HG03378 (cell line): ENCODE results near the gene PLEKHG2.
"Not testable (repeated sequence)": the region's sequence is repeated elsewhere in the genome, so short reads cannot be mapped to it uniquely, and the experiment has no call there.

Source experiments
- ATAC-seq: cut with Tn5 transposase; IDR thresholded peaks from one replicate; pipeline ENCODE4 v1.9.1; 2021; ENCODE audit warnings: mild to moderate bottlenecking, moderate library complexity; ENCODE audit not compliant: unreplicated experiment

Gene PLEKHG2, protein sequence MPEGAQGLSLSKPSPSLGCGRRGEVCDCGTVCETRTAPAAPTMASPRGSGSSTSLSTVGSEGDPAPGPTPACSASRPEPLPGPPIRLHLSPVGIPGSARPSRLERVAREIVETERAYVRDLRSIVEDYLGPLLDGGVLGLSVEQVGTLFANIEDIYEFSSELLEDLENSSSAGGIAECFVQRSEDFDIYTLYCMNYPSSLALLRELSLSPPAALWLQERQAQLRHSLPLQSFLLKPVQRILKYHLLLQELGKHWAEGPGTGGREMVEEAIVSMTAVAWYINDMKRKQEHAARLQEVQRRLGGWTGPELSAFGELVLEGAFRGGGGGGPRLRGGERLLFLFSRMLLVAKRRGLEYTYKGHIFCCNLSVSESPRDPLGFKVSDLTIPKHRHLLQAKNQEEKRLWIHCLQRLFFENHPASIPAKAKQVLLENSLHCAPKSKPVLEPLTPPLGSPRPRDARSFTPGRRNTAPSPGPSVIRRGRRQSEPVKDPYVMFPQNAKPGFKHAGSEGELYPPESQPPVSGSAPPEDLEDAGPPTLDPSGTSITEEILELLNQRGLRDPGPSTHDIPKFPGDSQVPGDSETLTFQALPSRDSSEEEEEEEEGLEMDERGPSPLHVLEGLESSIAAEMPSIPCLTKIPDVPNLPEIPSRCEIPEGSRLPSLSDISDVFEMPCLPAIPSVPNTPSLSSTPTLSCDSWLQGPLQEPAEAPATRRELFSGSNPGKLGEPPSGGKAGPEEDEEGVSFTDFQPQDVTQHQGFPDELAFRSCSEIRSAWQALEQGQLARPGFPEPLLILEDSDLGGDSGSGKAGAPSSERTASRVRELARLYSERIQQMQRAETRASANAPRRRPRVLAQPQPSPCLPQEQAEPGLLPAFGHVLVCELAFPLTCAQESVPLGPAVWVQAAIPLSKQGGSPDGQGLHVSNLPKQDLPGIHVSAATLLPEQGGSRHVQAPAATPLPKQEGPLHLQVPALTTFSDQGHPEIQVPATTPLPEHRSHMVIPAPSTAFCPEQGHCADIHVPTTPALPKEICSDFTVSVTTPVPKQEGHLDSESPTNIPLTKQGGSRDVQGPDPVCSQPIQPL (N-terminal part only)

DNA sequence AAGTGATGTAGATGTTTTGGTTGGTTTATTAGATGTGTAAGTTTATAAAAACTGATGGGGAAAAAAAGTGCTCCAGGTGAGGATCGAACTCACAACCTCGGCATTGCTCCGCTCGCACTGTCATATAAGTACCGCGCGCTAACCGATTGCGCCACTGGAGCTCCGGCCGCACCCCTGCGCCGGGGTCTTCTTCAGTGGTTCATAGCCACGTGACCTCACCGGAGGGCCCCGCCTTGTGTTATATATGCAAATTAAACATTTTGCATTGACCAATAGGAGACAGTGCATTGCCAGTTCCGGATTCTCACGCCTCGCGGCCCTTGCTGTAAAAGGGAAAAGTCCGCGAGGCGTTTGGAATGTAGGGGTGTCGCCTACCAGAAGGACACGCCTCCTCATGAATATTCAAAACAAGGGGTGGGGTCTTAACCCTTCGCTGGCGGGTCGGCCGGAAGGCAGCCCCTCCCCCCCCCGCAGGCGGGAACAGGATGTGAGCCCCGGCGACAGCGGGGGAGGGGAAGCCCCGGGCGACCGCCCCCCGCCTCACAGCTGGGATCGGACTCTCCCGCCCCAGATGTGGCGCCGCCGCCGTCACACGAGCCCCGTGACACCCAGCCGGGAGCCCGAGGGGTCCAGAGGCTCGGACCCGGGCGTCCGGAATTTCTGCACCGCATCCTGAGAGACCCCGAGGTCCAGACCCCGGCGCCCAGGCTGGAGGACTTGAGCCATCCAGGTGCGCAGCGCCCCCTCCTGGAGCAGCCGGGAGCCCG, at the start of gene PLEKHG2:
Gene PLEKHG2, plus strand, starts transcription at position 570 of the 767 bp plus-strand sequence. CDS start 1,418 bp downstream, outside the sequence.
- peak; percentile 63 for ATAC-seq

DNA sequence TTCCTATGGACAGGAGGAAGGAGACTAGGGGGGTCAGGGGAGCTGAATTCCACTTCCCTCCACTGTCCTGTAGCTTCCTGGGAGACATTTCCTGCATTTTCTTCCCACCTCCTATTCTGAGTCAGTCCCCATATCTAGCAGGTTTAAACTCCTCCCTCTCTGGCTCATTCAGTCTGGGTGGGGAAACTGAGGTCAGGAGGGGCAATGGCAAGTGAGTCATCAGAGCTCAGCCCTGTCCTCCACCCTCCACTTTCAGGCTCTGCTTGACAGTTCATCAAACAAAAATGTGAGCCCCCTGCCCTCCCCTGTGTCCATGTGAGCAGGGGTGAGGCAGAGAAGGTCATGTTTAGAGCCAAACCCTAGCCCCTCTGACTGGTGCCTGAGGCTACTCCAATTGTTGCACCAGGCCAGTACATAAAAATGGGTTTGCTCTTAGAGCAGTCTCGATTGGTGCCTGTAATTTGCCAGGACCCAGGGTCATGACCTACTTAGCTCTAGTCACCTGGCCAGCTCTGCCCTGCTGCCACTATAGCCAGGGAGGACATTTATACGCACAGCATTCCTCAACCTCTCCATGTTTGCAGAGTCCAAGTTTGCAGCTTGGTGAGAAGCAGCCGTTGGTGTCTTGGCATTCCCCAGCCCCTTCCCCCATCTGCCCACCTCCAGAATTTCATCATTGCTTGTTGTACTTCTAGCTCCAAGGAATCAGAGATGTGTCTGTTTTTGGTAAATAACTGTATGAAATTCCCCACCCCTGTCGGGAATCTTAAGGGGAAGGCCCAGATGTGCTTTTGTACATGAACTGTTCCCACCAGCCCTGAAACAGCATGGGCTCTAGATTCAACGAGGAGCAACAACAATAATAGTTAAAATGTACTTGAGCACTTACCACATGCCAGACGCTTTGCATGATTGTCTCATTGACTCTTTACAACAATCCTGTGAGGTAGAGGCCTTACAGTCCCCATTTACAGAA, 49.5 kb upstream of the PLEKHG2 start:
- ATAC-seq: no peak

DNA sequence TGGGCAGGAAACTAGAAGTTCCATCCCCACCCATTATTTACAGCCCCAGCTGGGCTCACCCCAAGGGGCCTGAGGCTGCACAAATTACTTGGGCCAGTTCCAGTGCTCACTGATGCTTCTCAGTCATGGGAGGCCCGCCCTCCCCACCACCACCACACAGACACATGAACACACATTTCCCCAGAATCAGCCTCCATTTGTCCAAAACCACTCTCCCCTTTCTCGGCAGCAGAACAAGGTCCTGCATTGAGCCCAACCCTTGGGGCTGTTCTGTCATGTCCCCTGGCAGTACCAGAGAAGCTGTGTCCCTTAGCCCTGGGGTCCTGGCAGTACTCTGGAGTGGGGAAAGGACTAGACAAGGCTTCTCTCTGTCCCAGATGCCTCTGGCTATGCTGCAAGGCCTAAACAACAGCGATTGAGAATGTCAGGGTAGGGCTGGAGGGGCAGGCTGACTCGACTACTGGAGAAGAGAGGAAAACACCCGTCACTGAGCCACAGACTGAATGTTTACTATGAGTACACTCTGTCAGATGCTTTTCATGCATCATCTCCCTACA, 48.5 kb upstream of the PLEKHG2 start:
- no peak for ATAC-seq

DNA sequence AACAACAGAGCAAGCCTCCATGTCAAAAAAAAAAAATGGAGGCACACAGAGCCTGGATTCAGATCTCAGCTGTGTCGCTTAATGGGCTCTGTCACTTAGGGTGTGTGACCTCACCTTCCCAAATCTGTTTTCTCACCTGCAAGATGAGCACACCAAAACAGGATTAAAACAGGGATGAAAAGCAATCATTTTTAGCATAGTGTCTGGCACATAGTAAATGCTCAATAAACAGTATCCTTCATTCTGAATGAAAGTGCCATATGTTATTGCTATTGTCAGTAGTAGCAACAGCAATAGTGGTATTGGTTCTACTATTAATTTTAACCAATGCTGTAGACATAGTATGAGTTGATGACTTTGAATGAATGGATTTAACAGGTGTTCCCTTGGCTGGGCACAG, 46.9 kb upstream of the PLEKHG2 start:
- no peak for ATAC-seq

DNA sequence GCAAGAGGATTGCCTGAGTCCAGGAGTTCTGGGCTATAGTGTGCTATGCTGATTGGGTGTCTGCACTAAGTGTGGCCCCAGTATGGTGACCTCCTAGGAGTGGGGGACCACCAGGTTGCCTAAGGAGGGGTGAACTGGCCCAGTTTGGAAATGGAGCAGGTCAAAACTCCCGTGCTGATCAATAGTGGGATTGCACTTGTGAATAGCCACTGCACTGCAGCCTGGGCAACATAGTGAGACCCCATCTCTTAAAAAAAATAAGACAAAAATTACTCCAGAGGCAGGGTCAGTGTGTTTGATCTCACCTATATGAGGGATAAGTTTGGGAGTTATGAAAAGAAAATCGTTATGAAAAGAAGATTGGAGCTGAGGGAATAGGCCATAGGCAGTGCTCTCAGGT, 43.3 kb upstream of the PLEKHG2 start:
- no peak for ATAC-seq

DNA sequence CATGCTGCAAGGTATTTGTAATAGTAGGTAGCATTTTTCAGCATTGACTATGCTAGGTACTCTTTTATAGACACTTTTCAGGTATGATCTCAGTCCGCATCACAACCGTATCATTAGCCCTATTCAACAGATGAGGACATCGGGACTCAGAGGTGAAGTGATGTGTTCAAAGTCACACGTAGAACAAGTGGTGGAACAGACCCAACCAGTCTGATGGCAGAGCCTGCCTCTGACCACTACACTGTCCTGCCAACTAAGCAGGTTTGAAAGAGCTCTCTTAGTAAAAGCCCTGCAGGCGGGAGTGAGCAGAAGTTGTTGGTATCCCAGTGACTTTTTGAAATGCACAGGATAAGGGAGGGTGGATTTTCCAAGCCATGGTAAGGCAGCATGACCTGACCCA, 41.7 kb upstream of the PLEKHG2 start:
- ATAC-seq: no peak

DNA sequence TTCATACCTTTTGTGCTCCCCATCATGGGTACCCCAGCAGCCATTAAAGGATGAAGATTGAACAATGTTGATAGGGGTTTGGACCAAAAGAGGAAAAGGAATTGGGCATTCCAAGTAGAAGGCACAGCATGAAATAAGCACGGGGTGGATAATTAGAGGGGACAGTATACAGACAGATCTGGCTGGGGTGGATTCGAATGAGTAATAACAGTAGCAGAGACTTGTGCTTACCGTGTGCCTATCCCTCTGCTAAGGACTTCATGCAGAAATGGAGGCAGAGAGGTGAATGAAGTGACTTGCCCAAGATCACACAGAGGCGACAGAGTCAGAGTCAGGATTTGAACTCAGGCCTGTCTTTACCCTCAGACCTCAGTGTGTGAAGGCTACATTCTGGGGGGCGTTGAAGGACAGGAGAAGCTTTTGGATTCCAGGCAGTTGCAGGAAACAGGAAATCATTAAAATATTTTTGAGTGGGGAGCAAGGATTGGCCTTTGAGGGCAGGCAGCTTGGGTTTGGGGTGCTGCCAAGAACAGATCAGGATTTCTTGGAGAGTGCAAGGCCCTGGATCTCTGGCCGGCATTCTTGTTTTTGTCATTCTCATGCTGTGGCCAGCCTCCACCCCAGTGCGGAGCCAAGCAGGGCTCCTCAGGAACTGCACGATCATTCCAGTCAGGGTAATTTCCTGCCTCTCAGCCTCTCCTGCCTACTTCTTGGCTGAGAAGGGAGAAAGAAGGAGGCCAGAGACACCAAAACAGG, 40.2 kb upstream of the PLEKHG2 start:
- ATAC-seq: no peak

DNA sequence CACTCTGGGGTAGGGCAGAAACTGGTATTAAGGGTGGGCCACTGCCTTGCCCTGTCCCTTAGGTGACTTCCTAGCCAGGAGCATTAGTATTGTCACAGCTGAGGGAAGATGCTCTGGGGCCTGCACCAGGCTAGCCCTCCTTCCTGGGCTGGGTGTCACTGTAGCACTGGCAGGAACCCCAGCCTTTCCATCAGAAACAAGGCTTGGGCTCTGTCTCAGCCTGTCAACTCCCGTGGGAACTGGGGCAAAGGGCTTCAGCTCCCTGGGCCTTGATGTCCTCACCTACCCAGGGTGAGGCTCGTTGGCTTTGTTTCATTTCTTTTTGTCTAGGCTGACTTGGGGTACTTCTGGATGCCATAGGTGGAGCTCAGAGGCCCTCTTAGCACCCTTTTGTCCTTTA, 39.5 kb upstream of the PLEKHG2 start:
- no peak for ATAC-seq

DNA sequence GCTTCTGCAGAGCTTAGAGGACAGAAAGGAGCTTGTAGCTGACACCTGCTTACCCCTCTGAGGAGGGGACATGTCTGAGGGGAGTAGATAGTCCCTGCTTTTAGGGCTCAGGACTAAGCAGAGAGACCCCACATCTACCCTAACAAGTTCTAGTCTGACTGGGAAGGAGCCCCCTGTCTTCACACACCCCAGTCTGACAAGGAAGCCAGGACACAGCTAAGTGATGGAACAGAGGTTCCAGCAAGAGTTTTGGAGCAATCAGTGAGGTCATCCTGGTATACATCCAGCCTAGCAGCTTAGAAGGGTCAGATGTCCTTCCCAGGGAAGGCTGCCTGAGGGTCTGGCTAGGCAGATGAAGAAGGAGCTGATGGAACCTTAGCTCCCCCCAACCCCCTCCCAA, 36.5 kb upstream of the PLEKHG2 start:
- no peak for ATAC-seq

DNA sequence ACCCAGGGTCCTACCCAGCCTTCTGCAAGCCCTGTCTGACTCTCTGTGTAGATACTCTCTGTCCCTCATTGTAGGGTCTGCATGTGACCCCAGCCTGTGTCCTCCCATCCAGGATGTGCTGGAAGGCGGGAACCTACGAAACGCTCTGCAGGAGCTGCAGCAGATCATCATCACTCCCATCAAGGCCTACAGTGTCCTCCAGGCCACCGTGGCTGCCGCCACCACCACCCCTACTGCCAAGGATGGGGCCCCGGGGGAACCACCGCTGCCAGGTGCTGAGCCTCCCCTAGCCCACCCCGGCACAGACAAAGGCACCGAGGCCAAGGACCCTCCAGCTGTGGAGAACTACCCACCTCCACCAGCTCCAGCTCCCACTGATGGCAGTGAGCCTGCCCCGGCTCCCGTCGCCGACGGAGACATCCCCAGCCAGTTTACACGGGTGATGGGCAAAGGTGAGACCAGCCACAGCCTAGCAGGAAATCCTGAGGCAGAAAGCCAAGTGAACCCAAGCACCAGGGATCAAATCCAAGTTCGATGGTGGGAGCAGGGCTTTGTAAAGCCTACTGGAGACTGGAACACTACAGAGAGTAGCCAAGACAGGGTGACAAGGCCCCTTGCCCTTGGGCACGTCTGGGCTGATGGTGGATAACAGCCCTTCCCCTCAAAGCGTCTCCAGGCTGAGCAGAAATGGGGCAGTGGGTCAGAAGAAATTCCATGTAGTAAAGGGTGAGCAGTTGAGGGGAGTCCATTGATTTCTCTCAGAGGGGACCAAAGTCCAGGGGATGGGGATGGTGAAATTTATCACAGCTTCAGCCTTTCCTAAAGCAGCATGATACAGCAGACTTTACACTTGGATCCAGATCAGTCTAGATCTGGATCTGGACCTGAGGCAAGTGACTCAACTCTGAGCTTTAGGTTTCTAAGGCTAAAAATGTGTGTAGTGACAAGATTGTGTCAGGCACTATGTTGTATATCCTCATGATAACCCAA, 34.8 kb upstream of the PLEKHG2 start:
- ATAC-seq: no peak

DNA sequence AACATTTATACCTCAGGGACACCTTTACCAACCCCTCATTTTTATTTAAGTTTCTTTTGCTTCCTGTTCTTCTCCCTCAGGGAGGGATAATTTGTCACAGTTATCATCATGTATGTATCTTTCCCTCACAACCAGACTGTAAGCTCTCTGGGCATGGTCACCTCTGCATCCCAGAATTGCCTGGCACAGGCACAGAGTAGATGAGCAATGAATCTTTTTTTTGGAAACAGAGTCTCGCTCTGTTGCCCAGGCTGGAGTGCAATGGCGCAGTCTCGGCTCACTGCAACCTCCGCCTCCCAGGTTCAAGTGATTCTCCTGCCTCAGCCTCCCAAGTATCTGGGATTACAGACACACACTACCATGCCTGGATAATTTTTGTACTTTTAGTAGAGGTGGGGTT, 33.1 kb upstream of the PLEKHG2 start:
- ATAC-seq: not testable (repeated sequence)

DNA sequence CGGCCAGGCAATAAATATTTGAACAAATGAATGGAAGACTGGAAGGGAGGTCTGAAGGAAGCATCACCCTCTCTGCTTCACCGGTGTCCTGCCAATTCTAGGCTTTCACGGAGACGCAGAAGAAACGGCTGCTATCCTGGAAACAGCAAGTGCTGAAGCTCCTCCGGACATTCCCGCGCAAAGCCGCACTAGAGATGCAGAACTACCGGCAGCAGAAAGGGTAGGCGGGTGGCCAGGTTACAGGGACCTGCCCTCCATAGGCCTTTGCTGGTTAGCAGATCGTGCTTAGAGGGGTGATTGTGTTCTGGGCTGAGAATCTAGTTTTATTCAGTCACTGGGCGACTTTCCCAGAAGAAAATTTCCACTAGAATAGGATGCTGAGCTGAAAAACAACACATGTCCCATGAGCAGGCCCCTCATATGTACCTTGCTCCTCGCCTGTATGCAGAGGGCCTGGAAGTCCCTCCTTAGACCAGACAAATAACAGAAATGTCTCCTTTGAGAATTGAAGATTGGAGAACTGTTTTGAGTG, 32.5 kb upstream of the PLEKHG2 start:
- no peak for ATAC-seq

DNA sequence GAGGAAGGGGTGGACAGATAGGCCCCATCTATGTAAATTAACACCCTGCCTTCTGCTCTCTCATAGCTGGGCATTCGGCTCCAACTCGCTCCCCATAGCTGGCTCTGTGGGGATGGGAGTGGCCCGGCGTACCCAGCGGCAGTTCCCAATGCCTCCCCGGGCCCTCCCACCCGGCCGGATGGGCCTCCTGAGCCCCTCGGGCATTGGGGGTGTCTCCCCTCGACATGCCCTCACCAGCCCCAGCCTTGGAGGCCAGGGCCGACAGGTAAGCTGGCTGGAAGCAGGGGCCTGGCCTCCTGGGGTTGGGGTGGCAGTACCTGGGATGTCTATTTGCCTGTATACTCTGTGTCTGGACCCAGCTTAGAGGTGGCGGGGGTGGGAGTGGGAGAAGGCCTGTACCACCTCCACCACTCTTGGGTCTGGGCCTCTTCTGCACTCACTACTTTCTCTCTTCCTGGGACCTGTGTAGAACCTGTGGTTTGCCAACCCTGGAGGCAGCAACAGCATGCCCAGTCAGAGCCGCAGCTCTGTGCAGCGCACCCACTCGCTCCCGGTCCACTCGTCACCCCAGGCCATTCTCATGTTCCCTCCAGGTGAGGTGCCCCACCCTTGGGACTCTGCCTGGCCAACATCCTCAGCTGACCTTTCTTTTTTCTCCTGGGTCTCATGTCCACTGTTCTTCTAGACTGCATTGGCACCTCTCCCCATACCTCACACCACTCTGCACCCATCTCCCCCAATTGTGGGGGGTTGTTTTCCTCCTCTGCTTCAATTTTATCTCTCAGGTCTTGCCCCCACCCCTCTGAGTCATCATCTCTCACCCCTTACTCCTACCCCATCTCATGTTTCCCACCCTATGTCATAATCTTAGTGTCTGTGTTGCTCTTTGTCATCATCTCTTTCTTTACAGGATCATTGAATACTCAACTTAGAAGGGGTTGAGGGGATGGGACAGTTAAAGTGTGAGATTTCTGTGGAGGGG, 31.7 kb upstream of the PLEKHG2 start:
- no peak for ATAC-seq

DNA sequence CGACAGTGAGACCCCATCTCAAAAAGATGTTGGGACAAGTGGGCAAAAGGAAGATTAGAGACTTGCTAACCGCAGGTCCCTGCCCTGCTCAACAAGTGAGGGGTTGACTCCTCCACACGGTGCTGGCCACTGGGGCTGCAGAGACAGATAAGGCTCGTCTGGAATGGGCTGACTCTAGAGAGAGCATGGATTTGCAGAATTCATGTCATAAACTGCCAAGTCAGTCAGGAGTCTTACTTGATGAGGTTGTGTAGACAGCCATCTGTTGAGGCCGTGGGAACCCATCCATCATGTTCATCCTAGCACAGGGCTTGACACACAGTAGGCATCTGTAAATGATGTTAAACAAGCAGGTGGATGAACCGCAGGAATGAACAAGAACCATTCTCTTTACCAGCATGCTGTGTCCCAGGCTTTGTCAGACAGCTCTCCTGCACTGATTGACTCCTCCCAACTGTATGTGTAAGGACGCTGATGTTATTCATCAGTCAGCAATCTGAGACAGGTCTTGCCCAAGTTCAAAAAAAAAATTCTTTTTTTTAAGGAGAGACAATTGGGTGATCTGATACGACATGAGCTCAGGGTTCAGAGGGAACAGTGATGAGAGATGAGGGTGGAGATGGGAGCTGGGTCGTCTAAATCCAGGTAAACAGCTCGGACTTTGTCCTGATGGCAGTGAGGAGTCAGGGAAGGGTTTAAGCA, 30.4 kb upstream of the PLEKHG2 start:
- no peak for ATAC-seq
